Right lobe of liver (tissue), 6 donors: ENCODE measurements around the gene KLF2. TPM values are rescaled to one million over a fixed set of nuclear protein-coding genes. Genes with fewer than 3 reads are reported as not detected.

Experiments used
- ATAC-seq, 4 donors: fragments of 200-7000 bp; cut with Tn5 transposase; one replicate each; pipeline ENCODE4 v1.9.1; 2020; ENCODE audit warnings: mild to moderate bottlenecking in 4 of 4, moderate library complexity in 4 of 4
- DNase-seq, 3 donors: peaks; one replicate each; pipeline ENCODE4 v3.0.0-alpha.2; 2020
- H3K27ac ChIP-seq, 3 donors: fragments of 200-600 bp; one replicate each; pipeline ENCODE4 v1.8.0; 2022
- H3K27me3 ChIP-seq, 2 donors: fragments of 200-600 bp; one replicate each; pipeline ENCODE4 v1.8.0; 2022
- H3K36me3 ChIP-seq, 4 donors: fragments of 200-600 bp; sonication (generic) in 1 of 4; one replicate each; pipeline versions ENCODE4 v1.5.1 to v1.8.0; 2017 to 2022; ENCODE audit warnings: control low read depth in 1 of 4
- H3K4me1 ChIP-seq, 4 donors: fragments of 200-600 bp; sonication (generic) in 1 of 4; one replicate each; pipeline versions ENCODE4 v1.5.1 to v1.8.0; 2017 to 2022; ENCODE audit warnings: control low read depth in 1 of 4
- H3K4me3 ChIP-seq, 3 donors: fragments of 200-600 bp; one replicate each; pipeline ENCODE4 v1.8.0; 2022
- H3K9me3 ChIP-seq, 4 donors: fragments of 200-600 bp; sonication (generic) in 1 of 4; one replicate each; pipeline versions ENCODE4 v1.5.1 to v1.8.0; 2017 to 2022; ENCODE audit warnings: control low read depth in 1 of 4
- CTCF ChIP-seq, 4 donors: fragments of 200-600 bp in 3 of 4; fragments of 450-650 bp in 1 of 4; IDR thresholded peaks; one replicate each; pipeline versions ENCODE4 v1.5.1 to v1.8.0; 2016 to 2022; ENCODE audit warnings: antibody characterized with exemption in 4 of 4, mild to moderate bottlenecking in 2 of 4
- POLR2A ChIP-seq: fragments of 450-650 bp; IDR thresholded peaks from one replicate; pipeline ENCODE4 v1.6.1; 2017; ENCODE audit warnings: antibody characterized with exemption, mild to moderate bottlenecking
- WGBS: methylation state at CpG from one replicate; pipeline ENCODE4 v1.1.6; 2018; ENCODE audit warnings: low coverage, low lambda C conversion rate; ENCODE audit not compliant: insufficient coverage; ENCODE audit errors: missing lambda C conversion rate; 5-methylcytosine and 5-hydroxymethylcytosine counted together
- intact Hi-C, 2 donors: fragments of 100-400 bp; cut with DNase I; formaldehyde crosslinking; loops; one replicate each; pipeline versions ENCODE4 v1.11.2 to v1.14.1; 2022
- total RNA-seq, 6 experiments: library from RNA; depleted of rRNA in 2 of 6; stranded (reverse); fragments of >200 nt in 2 of 6; fragmentation: NEBNext Ultra II Directional in 3 of 6; extraction: Animal tissue kit (Norgen Biotek cat#: 25700) in 3 of 6; gene quantifications; one replicate each; pipeline versions ENCODE4 v1.1.0 to v1.2.4, GENCODE V29; 2016 to 2023
- donor health status: DM: no; HTN: yes; CAD: no.
- donor health status: DM: no; HTN: no; CAD: no.
- donor health status: DM: no; HTN: no; CAD: no.
- donor health status: DM: no; HTN: yes; CAD: no.
- donor health status: DM: no; HTN: yes; CAD: no.

The KLF2 gene
- total RNA-seq, 6 experiments from 2014 or later: 3.7 to 10.1 (median 4.8) TPM

- no peak for TF ChIP-seq POLR2A
- no peak for TF ChIP-seq CTCF (IDR thresholded peaks at IDR 0.05)
- ATAC-seq (no peak), DNase-seq (no peak)
- intact Hi-C loops: no loop called here
- WGBS: 60% methylated on average over 2 of the region's 10 CpGs
- no peaks in the 10 kb centered on the region for H3K27me3 ChIP-seq
- H3K36me3 ChIP-seq: no peaks in the 10 kb centered on the region
- peaks cover 0 to 7% (median 2%) of the 10 kb centered on the region in 4 donors for H3K4me1 ChIP-seq
- no peaks in the 10 kb centered on the region for H3K9me3 ChIP-seq
- H3K27ac ChIP-seq: no peak overlapping the region
- no peak overlapping the region for H3K4me3 ChIP-seq
These were observed 33.9 kb upstream of the KLF2 start for GRCh38 chr19:16290692-16291091.

- Histone ChIP-seq H3K36me3 (no peaks in the 10 kb centered on the region), H3K4me3 (peak overlapping the region in 2 of 3 donors; percentile 7 to 14), H3K27ac (peak overlapping the region; percentile 73 to 75 (median 73)), H3K27me3 (no peaks in the 10 kb centered on the region), H3K4me1 (peaks cover 0 to 7% (median 2%) of the 10 kb centered on the region in 4 donors), H3K9me3 (no peaks in the 10 kb centered on the region)
- intact Hi-C loops: no loop called here
- WGBS: 22% methylated on average over 27 of the region's 27 CpGs
- ATAC-seq (peak; percentile 73 to 87 (median 77)), DNase-seq (peak in 1 of 3 donors; percentile 50)
- no peak for TF ChIP-seq POLR2A
- no peak for TF ChIP-seq CTCF (IDR thresholded peaks at IDR 0.05)
These were observed 31.2 kb upstream of the KLF2 start for GRCh38 chr19:16293118-16294091.

GRCh38 chr19:16295057-16295456 lies 29.6 kb upstream of the KLF2 start:
- intact Hi-C loops: no loop called here
- Histone ChIP-seq H3K27me3 (no peaks in the 10 kb centered on the region), H3K36me3 (no peaks in the 10 kb centered on the region), H3K27ac (no peak overlapping the region), H3K4me1 (peaks cover 0 to 7% (median 2%) of the 10 kb centered on the region in 4 donors), H3K4me3 (no peak overlapping the region), H3K9me3 (no peaks in the 10 kb centered on the region)
- DNase-seq (no peak), ATAC-seq (no peak)
- TF ChIP-seq CTCF (IDR thresholded peaks at IDR 0.05): no peak
- TF ChIP-seq POLR2A: no peak
- 69% methylated on average over 10 of the region's 12 CpGs for WGBS

- peaks cover 0 to 7% (median 2%) of the 10 kb centered on the region in 4 donors for H3K4me1 ChIP-seq
- H3K27me3 ChIP-seq: no peaks in the 10 kb centered on the region
- H3K4me3 ChIP-seq: no peak overlapping the region
- no peaks in the 10 kb centered on the region for H3K36me3 ChIP-seq
- no CpG with 5 or more reads among the region's 7 CpGs for WGBS
- intact Hi-C loops: no loop called here
- DNase-seq (no peak), ATAC-seq (no peak)
- H3K27ac ChIP-seq: no peak overlapping the region
- TF ChIP-seq CTCF (IDR thresholded peaks at IDR 0.05): no peak
- TF ChIP-seq POLR2A: no peak
- H3K9me3 ChIP-seq: no peaks in the 10 kb centered on the region
These were observed 27.9 kb upstream of the KLF2 start for GRCh38 chr19:16296713-16297112.
